IMR-90 (cell line): ENCODE results near the gene RCCD1.

ENCODE experiments used
- BHLHE40 ChIP-seq: fragments of 150-350 bp; IDR thresholded peaks from 2 replicates; pipeline ENCODE4 v1.6.1; 2016; ENCODE audit warnings: mild to moderate bottlenecking, low read depth, low read length
- CTCF ChIP-seq: conservative IDR thresholded peaks from 2 replicates; pipeline ENCODE4 v1.5.1; 2012; ENCODE audit warnings: mild to moderate bottlenecking, low read depth, low read length, improper control_type of control experiment
- MAFK ChIP-seq: IDR thresholded peaks from 2 replicates; pipeline ENCODE4 v1.6.1; 2012; ENCODE audit warnings: low read depth, low read length, improper control_type of control experiment
- MXI1 ChIP-seq: IDR thresholded peaks from 2 replicates; pipeline ENCODE4 v1.6.1; 2012; ENCODE audit warnings: low read depth, mild to moderate bottlenecking, low read length, moderate library complexity, borderline replicate concordance
- RCOR1 ChIP-seq: IDR thresholded peaks from 2 replicates; pipeline ENCODE4 v1.6.1; 2012; ENCODE audit warnings: mild to moderate bottlenecking, low read length, improper control_type of control experiment; ENCODE audit not compliant: insufficient replicate concordance

- TF ChIP-seq CTCF (no peak), RCOR1 (no peak), BHLHE40 (no peak), MXI1 (no peak), MAFK (peak; percentile 33; the same call in 1 of the 2 replicates)
These were observed 16.4 kb upstream of the RCCD1 start for GRCh38 chr15:90938261-90938660.
